ENCODE results near the gene TEX22. TPM values are rescaled to one million over a fixed set of nuclear protein-coding genes. Genes with fewer than 3 reads are reported as not detected.
A peak's percentile ranks its signal among the peaks of the same experiment; 100 is the strongest.

The TEX22 gene
- total RNA-seq, 4 donors from 2014 or later, result 0.17 to 0.34 TPM; not detected in 2

DNA sequence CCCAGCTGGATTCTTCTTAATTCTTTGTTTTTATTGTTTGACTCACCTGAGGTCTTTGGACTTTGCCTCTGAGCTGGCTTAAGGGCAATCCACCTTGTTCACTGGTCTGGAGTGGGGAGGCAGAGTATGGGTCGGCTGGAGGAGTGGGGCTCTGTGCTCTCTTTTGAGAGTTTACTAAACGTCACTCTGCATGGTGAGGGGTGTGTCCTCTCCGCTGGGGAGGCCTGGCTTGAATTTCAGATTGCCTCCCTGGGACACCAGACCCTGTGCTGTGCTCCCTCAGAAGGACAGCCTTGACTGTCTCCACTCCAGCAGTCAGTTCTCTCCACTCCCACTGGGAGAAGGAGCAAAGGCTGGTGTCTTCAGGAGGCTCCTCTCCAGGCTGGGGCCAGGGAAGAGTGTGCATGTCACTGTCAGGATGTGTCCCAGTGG is 19.4 kb downstream of the TEX22 start:
- DNase-seq (ENCODE audit: low spot score in 2 of 2), result no peak
- intact Hi-C loops (cut with DNase I; ENCODE audit: low total_unique reads), result no loop called here
- TF ChIP-seq, protein P1, sequence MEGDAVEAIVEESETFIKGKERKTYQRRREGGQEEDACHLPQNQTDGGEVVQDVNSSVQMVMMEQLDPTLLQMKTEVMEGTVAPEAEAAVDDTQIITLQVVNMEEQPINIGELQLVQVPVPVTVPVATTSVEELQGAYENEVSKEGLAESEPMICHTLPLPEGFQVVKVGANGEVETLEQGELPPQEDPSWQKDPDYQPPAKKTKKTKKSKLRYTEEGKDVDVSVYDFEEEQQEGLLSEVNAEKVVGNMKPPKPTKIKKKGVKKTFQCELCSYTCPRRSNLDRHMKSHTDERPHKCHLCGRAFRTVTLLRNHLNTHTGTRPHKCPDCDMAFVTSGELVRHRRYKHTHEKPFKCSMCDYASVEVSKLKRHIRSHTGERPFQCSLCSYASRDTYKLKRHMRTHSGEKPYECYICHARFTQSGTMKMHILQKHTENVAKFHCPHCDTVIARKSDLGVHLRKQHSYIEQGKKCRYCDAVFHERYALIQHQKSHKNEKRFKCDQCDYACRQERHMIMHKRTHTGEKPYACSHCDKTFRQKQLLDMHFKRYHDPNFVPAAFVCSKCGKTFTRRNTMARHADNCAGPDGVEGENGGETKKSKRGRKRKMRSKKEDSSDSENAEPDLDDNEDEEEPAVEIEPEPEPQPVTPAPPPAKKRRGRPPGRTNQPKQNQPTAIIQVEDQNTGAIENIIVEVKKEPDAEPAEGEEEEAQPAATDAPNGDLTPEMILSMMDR (IDR thresholded peaks at IDR 0.05), result no peak
- no peak for TF ChIP-seq POLR2A (IDR thresholded peaks at IDR 0.05)
- 87 to 90% methylated on average over 3 of the region's 3 CpGs for WGBS, 2 donors
- H3K4me3 ChIP-seq (ENCODE audit: low read depth, poor library complexity, severe bottlenecking), result no peak overlapping the region

DNA sequence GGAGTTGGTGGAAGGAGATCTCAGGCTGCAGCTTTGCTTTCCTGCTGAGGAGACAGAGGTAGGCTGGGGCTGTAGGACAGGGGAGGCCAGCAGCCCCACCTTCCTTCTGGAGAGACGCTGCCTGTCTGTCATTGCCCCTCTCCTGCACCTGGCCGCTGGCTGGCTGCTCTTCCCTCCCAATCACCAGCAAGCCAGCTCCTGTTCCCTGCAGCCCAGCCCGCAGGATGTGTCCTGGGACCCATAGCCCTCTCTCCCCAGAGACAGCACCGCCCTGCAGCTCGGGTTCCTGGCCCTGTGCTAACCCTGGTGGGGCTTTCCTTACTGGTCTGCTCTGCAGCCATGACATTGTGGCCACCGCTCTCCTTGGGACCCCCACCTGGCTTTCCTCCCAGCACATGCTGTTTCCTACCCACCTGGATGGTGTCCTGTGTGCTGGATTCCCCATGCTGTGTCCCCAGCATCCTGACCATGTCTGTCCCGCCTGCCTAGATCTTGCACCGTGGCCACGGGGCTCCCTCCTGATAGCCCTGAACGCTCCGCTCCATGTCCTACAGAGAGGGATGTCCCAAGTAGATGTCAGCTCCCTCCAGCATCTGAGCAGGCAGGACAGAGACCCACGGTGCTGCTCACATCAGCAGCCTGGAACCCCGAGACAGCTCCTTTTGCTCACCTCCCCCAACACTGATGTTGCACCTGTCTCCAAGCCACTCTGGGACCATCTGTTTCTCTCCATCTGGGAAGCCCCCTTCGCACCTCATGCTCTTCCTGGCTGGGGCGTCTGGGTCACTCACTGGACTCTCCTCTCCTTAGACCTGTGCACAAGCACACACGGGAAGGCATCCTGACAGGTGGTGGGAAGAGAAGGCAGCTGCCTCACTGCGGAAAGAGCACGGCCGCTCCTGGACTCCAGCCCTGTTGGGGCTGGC is 20.2 kb downstream of the TEX22 start:
- TF ChIP-seq, protein P1 (IDR thresholded peaks at IDR 0.05), result no peak
- TF ChIP-seq POLR2A (IDR thresholded peaks at IDR 0.05), result no peak
- DNase-seq (ENCODE audit: low spot score in 2 of 2), result no peak
- intact Hi-C loops (cut with DNase I; ENCODE audit: low total_unique reads), result no loop called here
- no peak overlapping the region for H3K4me3 ChIP-seq (ENCODE audit: low read depth, poor library complexity, severe bottlenecking)
- WGBS, 2 donors, result 84 to 85% methylated on average over 18 to 19 of the region's 19 CpGs

DNA sequence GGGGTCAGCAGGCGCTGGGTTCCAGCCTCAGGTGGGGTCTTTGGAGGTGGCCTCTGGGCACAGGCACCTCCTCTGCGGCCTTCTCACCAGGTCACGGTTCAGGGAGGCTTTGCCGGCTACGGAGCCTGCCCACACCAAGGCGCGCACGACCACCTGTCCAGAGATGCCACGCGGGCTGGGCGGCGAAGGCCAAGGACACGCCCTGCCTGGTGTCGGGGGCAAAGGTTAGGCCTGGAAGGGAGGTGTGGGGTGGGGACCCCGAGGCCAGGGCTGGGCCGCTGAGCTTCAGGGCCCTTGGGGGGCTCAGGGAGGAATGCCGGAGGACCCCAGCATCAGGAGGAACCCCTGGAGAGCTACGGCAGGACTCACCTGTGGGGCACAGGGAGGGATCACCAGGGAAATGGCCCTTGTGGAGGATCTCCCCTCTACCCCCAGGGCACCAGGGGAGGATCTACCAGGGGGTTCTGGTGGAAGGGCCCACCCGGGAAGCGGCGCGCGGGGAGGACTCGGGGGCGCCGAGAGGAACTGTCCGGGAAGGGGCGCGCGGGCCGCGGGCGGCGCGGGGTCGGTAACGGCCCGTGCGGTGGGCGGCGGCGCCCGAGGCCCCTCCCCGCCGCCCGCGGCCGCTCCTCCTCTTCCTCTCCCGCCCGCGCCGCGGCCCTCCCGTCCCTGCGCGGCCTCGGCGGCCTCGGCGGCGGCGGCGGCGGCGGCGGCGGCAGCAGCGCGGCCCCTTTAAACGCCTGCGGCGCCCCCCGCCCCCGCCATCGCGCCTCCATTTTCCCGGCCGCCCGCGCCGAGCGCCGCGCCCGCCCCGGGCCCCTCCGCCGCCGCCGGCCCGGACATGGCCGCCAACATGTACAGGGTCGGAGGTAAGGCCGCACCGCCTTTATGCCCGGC is 21.1 kb downstream of the TEX22 start, which contains the start of gene MTA1:
TSS of gene MTA1 (plus strand) at position 633 of the 897 bp plus-strand sequence. CDS start at position 842, 209 bp downstream.
- TF ChIP-seq, protein P1 (IDR thresholded peaks at IDR 0.05), result no peak
- TF ChIP-seq POLR2A (IDR thresholded peaks at IDR 0.05), result no peak
- peak within 1 kb of the TSS; percentile 47 for H3K4me3 ChIP-seq (ENCODE audit: low read depth, poor library complexity, severe bottlenecking)
- peak in 1 of 2 donors; percentile 84 for DNase-seq (ENCODE audit: low spot score in 2 of 2)
- 1 to 9% methylated on average over 28 to 31 of the region's 96 CpGs for WGBS, 2 donors
- intact Hi-C loops (cut with DNase I; ENCODE audit: low total_unique reads), result no loop called here

DNA sequence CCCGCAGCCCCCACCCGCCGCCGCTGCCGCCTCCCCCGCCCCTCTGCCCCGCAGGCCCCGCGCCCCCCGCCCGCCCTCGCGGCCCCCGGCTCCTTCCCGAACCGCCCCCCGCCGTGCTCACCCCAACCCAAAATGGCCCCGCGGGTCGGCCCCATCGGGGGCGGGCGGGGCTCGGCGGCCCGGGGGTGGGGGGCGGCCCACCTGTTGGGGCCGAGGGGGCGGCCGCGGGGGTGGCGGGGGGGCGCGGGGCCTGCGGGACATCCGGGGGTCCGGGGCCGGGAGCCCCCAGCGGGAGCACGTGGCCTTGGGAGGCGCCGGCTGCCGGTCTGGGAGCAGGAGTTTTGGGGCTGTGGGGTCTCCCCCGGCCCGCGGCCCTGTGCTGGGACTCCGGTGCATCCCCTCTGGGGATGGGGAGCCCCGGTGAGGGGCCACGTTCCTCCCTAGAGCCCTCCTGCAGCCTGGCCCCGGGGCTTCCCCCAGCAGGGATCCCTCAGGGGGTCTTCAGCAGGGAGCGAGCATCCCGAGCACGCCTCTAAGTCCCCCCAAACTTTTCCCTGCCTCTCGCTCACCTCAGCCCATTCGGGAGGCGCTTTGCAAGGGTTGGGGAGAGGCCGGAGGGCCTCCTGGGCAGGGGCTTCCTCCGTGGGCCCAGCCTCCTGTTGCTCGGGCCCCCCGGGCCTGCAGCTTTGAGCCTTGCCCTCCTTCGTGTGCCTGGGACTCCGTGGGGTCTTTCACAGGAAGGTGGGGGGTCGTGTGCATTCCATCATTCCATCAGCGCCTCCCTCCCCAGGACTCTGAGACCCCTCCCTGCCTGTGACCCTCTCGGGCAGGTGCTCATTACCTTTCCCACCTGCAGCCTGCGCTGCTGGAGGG is 22.0 kb downstream of the TEX22 start:
- no peak for DNase-seq (ENCODE audit: low spot score in 2 of 2)
- peak overlapping the region; percentile 47 for H3K4me3 ChIP-seq (ENCODE audit: low read depth, poor library complexity, severe bottlenecking)
- intact Hi-C loops (cut with DNase I; ENCODE audit: low total_unique reads), result no loop called here
- WGBS, 2 donors, result 4 to 18% methylated on average over 12 to 24 of the region's 67 CpGs
- TF ChIP-seq, protein P1 (IDR thresholded peaks at IDR 0.05), result no peak
- no peak for TF ChIP-seq POLR2A (IDR thresholded peaks at IDR 0.05)

Measured in lower leg skin (tissue), 4 donors.